CD8-positive, alpha-beta memory T cell (primary cell): ENCODE results near the gene CD34. TPM values are rescaled to one million over a fixed set of nuclear protein-coding genes. Genes with fewer than 3 reads are reported as not detected.

Experiments
- CTCF ChIA-PET: fragments of 350-600 bp; sonication (Branson Sonifier 250); formaldehyde crosslinking; loops from one replicate; lab custom pipeline; 2021; ENCODE audit warnings: antibody characterized with exemption; lab: Charles Lee
- POLR2A ChIA-PET: fragments of 350-600 bp; sonication (Branson Sonifier 250); formaldehyde crosslinking; loops from one replicate; lab custom pipeline; 2021; ENCODE audit warnings: antibody characterized with exemption; lab: Charles Lee
- DNase-seq, 5 donors: peaks; one replicate each; pipeline versions ENCODE4 v3.0.0 to v3.0.0-alpha.2; 2020 to 2022; ENCODE audit warnings: mixed read lengths in 1 of 5
- H3K27ac ChIP-seq: one replicate; pipeline ENCODE4 v1.7.0; 2013; ENCODE audit warnings: low read depth, mild to moderate bottlenecking, low read length, moderate library complexity
- H3K27me3 ChIP-seq: 2 replicates; pipeline ENCODE4 v1.7.0; 2013; ENCODE audit warnings: low read length, mild to moderate bottlenecking; ENCODE audit not compliant: insufficient read depth, poor library complexity, severe bottlenecking
- H3K36me3 ChIP-seq: 2 replicates; pipeline ENCODE4 v1.7.0; 2013; ENCODE audit warnings: mild to moderate bottlenecking, low read length, moderate library complexity; ENCODE audit not compliant: insufficient read depth
- H3K4me1 ChIP-seq: 2 replicates; pipeline ENCODE4 v1.7.0; 2013; ENCODE audit warnings: mild to moderate bottlenecking, low read length, moderate library complexity; ENCODE audit not compliant: insufficient read depth
- H3K4me3 ChIP-seq: 2 replicates; pipeline ENCODE4 v1.7.0; 2013; ENCODE audit warnings: mild to moderate bottlenecking, low read length
- H3K9me3 ChIP-seq: 2 replicates; pipeline ENCODE4 v1.7.0; 2013; ENCODE audit warnings: mild to moderate bottlenecking, low read length
- H3K27ac Mint-ChIP-seq, 8 donors: one replicate each; pipeline ENCODE4 v1.8.0; 2020 to 2021; ENCODE audit warnings: mixed read lengths in 8 of 8, mild to moderate bottlenecking in 6 of 8, inconsistent platforms in 3 of 8, moderate library complexity in 3 of 8
- H3K27me3 Mint-ChIP-seq, 2 donors: one replicate each; pipeline ENCODE4 v1.8.0; 2020 to 2021; ENCODE audit warnings: mixed read lengths in 2 of 2, mild to moderate bottlenecking in 1 of 2, moderate library complexity in 1 of 2
- H3K36me3 Mint-ChIP-seq, 3 donors: one replicate each; pipeline ENCODE4 v1.8.0; 2020 to 2021; ENCODE audit warnings: mixed read lengths in 3 of 3, inconsistent platforms in 1 of 3, mild to moderate bottlenecking in 1 of 3
- H3K4me1 Mint-ChIP-seq, 3 donors: one replicate each; pipeline ENCODE4 v1.8.0; 2020 to 2021; ENCODE audit warnings: mixed read lengths in 3 of 3, inconsistent platforms in 1 of 3, mild to moderate bottlenecking in 1 of 3
- H3K4me3 Mint-ChIP-seq, 7 donors: one replicate each; pipeline ENCODE4 v1.8.0; 2020 to 2021; ENCODE audit warnings: mixed read lengths in 7 of 7, mild to moderate bottlenecking in 6 of 7, moderate library complexity in 4 of 7, inconsistent platforms in 2 of 7
- H3K9me3 Mint-ChIP-seq, 5 donors: one replicate each; pipeline ENCODE4 v1.8.0; 2020 to 2022; ENCODE audit warnings: mixed read lengths in 5 of 5, mild to moderate bottlenecking in 3 of 5, moderate library complexity in 2 of 5, inconsistent platforms in 1 of 5
- polyA plus RNA-seq: library from polyadenylated mRNA; unstranded; fragments of 300-500 nt; fragmentation: Illumina TruSeq; gene quantifications from one replicate; pipeline ENCODE4 v1.2.3, GENCODE V29; 2021
- total RNA-seq, 2 experiments: library from RNA; stranded (reverse); gene quantifications; one replicate each; pipeline ENCODE4 v1.2.3, GENCODE V29; 2021

CD34 gene
- total and polyA plus RNA-seq, 3 experiments from 2014 or later, result not detected

- Mint-ChIP-seq H3K27ac (no peak overlapping the region), H3K9me3 (no peaks in the 10 kb centered on the region), H3K4me3 (no peak overlapping the region), H3K4me1 (peaks cover 33 to 38% (median 37%) of the 10 kb centered on the region in 3 donors), H3K36me3 (no peaks in the 10 kb centered on the region), H3K27me3 (peaks cover 8 to 18% of the 10 kb centered on the region in 2 donors)
- CTCF ChIA-PET, result interaction anchor here (1.0 to 9.2 kb wide), 17 partner anchors 11 to 95 kb away, joined by 3 to 244 read pairs (median 7); no protein-coding TSS in a partner anchor
- Histone ChIP-seq H3K9me3 (no peaks in the 10 kb centered on the region), H3K27me3 (no peaks in the 10 kb centered on the region), H3K36me3 (no peaks in the 10 kb centered on the region), H3K27ac (no peak overlapping the region), H3K4me3 (no peak overlapping the region), H3K4me1 (peaks cover 28% of the 10 kb centered on the region)
- DNase-seq, result no peak
- POLR2A ChIA-PET, result no interaction called here
Measured at GRCh38 chr1:207886227-207886626, 24.7 kb downstream of the CD34 start.

- no peak overlapping the region for H3K4me3 ChIP-seq
- Mint-ChIP-seq H3K4me1 (peaks cover 33 to 38% (median 37%) of the 10 kb centered on the region in 3 donors), H3K27ac (peak overlapping the region in 7 of 8 donors; percentile 59 to 96 (median 79)), H3K9me3 (no peaks in the 10 kb centered on the region), H3K27me3 (peaks cover 8 to 18% of the 10 kb centered on the region in 2 donors), H3K36me3 (peaks cover 0 to under 1% (median 0%) of the 10 kb centered on the region in 3 donors), H3K4me3 (peak overlapping the region in 3 of 7 donors; percentile 10 to 36 (median 21))
- peak; percentile 58 to 79 (median 61) for DNase-seq
- H3K4me1 ChIP-seq, result peaks cover 28% of the 10 kb centered on the region
- CTCF ChIA-PET, result interaction anchor here (0.6 to 9.2 kb wide), 35 partner anchors 8 to 130 kb away, joined by 3 to 244 read pairs (median 5); partner anchors contain the start of gene CD34
- POLR2A ChIA-PET, result interaction anchor here (1.0 to 2.6 kb wide), 4 partner anchors 12 to 78 kb away, joined by 4 to 14 read pairs (median 6); no protein-coding TSS in a partner anchor
- H3K36me3 ChIP-seq, result no peaks in the 10 kb centered on the region
- H3K27me3 ChIP-seq, result no peaks in the 10 kb centered on the region
- no peaks in the 10 kb centered on the region for H3K9me3 ChIP-seq
- no peak overlapping the region for H3K27ac ChIP-seq
Measured at GRCh38 chr1:207885129-207886032, 25.5 kb downstream of the CD34 start.

GRCh38 chr1:207884266-207885029 is 26.5 kb downstream of the CD34 start:
- H3K9me3 ChIP-seq, result no peaks in the 10 kb centered on the region
- peaks cover 28% of the 10 kb centered on the region for H3K4me1 ChIP-seq
- H3K4me3 Mint-ChIP-seq, result peak overlapping the region; percentile 78 to 90 (median 86)
- peaks cover 8 to 15% of the 10 kb centered on the region in 2 donors for H3K27me3 Mint-ChIP-seq
- CTCF ChIA-PET, result interaction anchor here (0.6 to 9.2 kb wide), 32 partner anchors 9 to 129 kb away, joined by 3 to 244 read pairs (median 5); partner anchors contain the start of gene CD34
- H3K9me3 Mint-ChIP-seq, result no peaks in the 10 kb centered on the region
- no peak for DNase-seq
- no peaks in the 10 kb centered on the region for H3K36me3 ChIP-seq
- H3K27me3 ChIP-seq, result no peaks in the 10 kb centered on the region
- H3K27ac ChIP-seq, result no peak overlapping the region
- H3K4me1 Mint-ChIP-seq, result peaks cover 33 to 38% (median 37%) of the 10 kb centered on the region in 3 donors
- peak overlapping the region; percentile 59 to 100 (median 96) for H3K27ac Mint-ChIP-seq
- peaks cover 0 to 2% (median 1%) of the 10 kb centered on the region in 3 donors for H3K36me3 Mint-ChIP-seq
- POLR2A ChIA-PET, result interaction anchor here (1.0 to 2.6 kb wide), 5 partner anchors 11 to 79 kb away, joined by 3 to 14 read pairs (median 4); no protein-coding TSS in a partner anchor
- no peak overlapping the region for H3K4me3 ChIP-seq

DNA sequence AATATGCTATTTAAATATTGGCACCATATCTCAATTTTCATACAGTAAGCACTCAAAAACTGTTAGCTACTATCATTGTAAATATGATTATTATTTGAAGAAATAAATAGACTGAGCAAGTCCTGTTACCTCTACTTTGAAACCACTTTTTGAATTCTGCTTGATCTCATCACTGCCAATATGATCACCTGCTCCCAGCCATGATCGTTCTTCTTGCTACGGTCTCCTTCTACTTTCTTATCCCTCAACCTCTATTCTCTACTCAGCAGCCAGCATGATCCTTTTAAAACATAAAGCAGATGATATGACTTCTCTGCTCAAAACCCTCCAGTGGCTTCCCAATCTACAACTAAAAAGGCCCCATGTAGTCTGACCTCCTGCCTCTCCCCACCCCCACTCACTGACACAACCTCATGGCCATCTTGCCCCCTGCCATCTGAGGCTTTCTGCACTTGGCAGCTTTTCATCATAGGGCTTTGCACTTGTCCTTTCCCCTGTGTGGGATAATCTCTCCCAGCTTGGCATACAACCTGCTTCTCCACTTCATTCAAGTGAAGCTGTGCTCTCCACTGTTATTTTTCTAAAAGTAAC is 27.2 kb downstream of the CD34 start:
- POLR2A ChIA-PET, result interaction anchor here (0.7 to 2.6 kb wide), 4 partner anchors 15 to 61 kb away, joined by 3 to 14 read pairs (median 4); no protein-coding TSS in a partner anchor
- DNase-seq, result no peak
- peaks cover 33 to 38% (median 37%) of the 10 kb centered on the region in 3 donors for H3K4me1 Mint-ChIP-seq
- CTCF ChIA-PET, result interaction anchor here (0.6 to 9.2 kb wide), 10 partner anchors 13 to 114 kb away, joined by 3 to 244 read pairs (median 18); no protein-coding TSS in a partner anchor
- H3K9me3 Mint-ChIP-seq, result no peaks in the 10 kb centered on the region
- Histone ChIP-seq H3K27me3 (no peaks in the 10 kb centered on the region), H3K36me3 (no peaks in the 10 kb centered on the region), H3K9me3 (no peaks in the 10 kb centered on the region), H3K4me1 (peaks cover 28% of the 10 kb centered on the region), H3K27ac (peak overlapping the region; percentile 64), H3K4me3 (peak overlapping the region; percentile 53)
- peaks cover 4 to 13% of the 10 kb centered on the region in 2 donors for H3K27me3 Mint-ChIP-seq
- peak overlapping the region; percentile 78 to 90 (median 86) for H3K4me3 Mint-ChIP-seq
- peak overlapping the region; percentile 79 to 100 (median 96) for H3K27ac Mint-ChIP-seq
- H3K36me3 Mint-ChIP-seq, result peaks cover 0 to 4% (median 2%) of the 10 kb centered on the region in 3 donors

- Mint-ChIP-seq H3K9me3 (no peaks in the 10 kb centered on the region), H3K4me3 (peak overlapping the region; percentile 78 to 90 (median 86)), H3K4me1 (peaks cover 33 to 38% (median 37%) of the 10 kb centered on the region in 3 donors), H3K36me3 (peaks cover 0 to 4% (median 2%) of the 10 kb centered on the region in 3 donors), H3K27ac (peak overlapping the region; percentile 79 to 100 (median 96)), H3K27me3 (peaks cover 3 to 10% of the 10 kb centered on the region in 2 donors)
- Histone ChIP-seq H3K36me3 (no peaks in the 10 kb centered on the region), H3K4me3 (peak overlapping the region; percentile 53), H3K27ac (peak overlapping the region; percentile 64), H3K4me1 (peaks cover 28% of the 10 kb centered on the region), H3K9me3 (no peaks in the 10 kb centered on the region), H3K27me3 (no peaks in the 10 kb centered on the region)
- ChIA-PET POLR2A (interaction anchor here (0.7 to 2.6 kb wide), 4 partner anchors 15 to 61 kb away, joined by 3 to 14 read pairs (median 3); no protein-coding TSS in a partner anchor), CTCF (interaction anchor here (3.1 to 9.2 kb wide), 5 partner anchors 12 to 80 kb away, joined by 13 to 244 read pairs (median 62); no protein-coding TSS in a partner anchor)
- DNase-seq, result peak in 2 of 5 donors; percentile 30 to 44
Measured at GRCh38 chr1:207883104-207883651, 27.7 kb downstream of the CD34 start.

DNA sequence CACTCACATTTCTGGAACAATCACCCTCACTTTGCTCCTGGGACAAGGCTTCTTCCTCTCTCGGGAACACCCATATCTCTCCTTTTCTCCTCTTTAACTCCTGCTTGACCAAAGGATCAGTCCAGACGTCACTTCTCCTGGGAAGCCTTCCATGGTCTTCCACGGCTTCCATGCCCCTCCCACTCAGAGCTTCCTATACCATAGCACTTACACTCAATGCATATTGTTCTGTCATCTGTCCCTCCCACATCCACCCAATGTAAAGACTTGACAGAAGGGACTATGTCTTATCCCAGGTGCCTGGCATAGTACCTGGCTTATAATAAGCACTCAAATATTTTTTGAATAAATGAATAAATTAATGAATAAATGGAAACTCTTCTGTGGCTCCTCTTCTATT is 28.2 kb downstream of the CD34 start:
- ChIA-PET POLR2A (interaction anchor here (0.7 to 2.6 kb wide), 3 partner anchors 14 to 60 kb away, joined by 3 to 14 read pairs (median 3); no protein-coding TSS in a partner anchor), CTCF (interaction anchor here (5.3 to 9.2 kb wide), 4 partner anchors 12 to 81 kb away, joined by 39 to 244 read pairs (median 77); no protein-coding TSS in a partner anchor)
- no peaks in the 10 kb centered on the region for H3K36me3 ChIP-seq
- no peak for DNase-seq
- H3K4me1 ChIP-seq, result peaks cover 28% of the 10 kb centered on the region
- no peak overlapping the region for H3K27ac ChIP-seq
- Mint-ChIP-seq H3K9me3 (no peaks in the 10 kb centered on the region), H3K27me3 (peaks cover 3 to 10% of the 10 kb centered on the region in 2 donors), H3K36me3 (peaks cover 0 to 4% (median 2%) of the 10 kb centered on the region in 3 donors), H3K4me1 (peaks cover 33 to 38% (median 37%) of the 10 kb centered on the region in 3 donors), H3K27ac (peak overlapping the region; percentile 79 to 100 (median 96)), H3K4me3 (peak overlapping the region; percentile 78 to 90 (median 86))
- H3K4me3 ChIP-seq, result peak overlapping the region; percentile 53
- no peaks in the 10 kb centered on the region for H3K27me3 ChIP-seq
- no peaks in the 10 kb centered on the region for H3K9me3 ChIP-seq
